PFSK-1 (cell line): Measurements from ENCODE around the gene NRP2.

Source experiments
- TAF1 ChIP-seq: IDR thresholded peaks from 2 replicates; pipeline ENCODE4 v1.6.1; 2012; ENCODE audit warnings: low read length, control low read depth, borderline replicate concordance; ENCODE audit not compliant: insufficient read depth
- TF ChIP-seq, protein P1 (sequence below), 2 experiments: IDR thresholded peaks; 2 replicates each; pipeline versions ENCODE4 v1.6.1 to v1.8.0; 2011 to 2012; ENCODE audit warnings: low read depth in 2 of 2, low read length in 2 of 2, control low read depth in 1 of 2, inconsistent platforms in 1 of 2, mild to moderate bottlenecking in 1 of 2, moderate library complexity in 1 of 2; ENCODE audit not compliant: insufficient read depth in 1 of 2

DNA sequence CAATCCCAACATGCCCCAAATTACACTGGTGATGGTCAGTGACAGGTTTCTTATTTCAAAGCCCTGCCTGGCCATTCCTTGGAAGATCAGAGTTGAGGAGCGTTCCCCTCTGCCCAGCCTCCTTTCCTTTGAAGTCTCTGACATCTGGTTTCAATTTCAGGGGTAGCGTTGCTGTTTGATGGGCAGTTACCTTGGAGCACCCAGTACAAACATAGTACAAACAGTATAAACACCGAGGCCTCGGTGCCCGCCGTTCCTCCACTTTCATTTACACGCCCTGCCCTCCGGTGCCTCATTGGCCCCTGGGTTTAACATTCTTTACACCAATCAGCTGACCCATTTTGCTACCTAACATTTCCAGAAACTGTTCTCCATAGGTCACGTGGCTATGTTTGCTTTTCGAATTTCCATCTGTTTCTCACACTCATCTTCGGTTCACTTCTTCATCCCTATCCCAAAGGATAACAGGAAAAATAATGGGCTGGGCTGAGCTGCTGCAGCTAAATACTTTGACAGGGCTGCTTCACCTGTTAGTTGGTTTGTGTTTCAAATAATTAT is 65.6 kb downstream of the NRP2 start:
- TF ChIP-seq TAF1 = no peak
- TF ChIP-seq, protein P1, sequence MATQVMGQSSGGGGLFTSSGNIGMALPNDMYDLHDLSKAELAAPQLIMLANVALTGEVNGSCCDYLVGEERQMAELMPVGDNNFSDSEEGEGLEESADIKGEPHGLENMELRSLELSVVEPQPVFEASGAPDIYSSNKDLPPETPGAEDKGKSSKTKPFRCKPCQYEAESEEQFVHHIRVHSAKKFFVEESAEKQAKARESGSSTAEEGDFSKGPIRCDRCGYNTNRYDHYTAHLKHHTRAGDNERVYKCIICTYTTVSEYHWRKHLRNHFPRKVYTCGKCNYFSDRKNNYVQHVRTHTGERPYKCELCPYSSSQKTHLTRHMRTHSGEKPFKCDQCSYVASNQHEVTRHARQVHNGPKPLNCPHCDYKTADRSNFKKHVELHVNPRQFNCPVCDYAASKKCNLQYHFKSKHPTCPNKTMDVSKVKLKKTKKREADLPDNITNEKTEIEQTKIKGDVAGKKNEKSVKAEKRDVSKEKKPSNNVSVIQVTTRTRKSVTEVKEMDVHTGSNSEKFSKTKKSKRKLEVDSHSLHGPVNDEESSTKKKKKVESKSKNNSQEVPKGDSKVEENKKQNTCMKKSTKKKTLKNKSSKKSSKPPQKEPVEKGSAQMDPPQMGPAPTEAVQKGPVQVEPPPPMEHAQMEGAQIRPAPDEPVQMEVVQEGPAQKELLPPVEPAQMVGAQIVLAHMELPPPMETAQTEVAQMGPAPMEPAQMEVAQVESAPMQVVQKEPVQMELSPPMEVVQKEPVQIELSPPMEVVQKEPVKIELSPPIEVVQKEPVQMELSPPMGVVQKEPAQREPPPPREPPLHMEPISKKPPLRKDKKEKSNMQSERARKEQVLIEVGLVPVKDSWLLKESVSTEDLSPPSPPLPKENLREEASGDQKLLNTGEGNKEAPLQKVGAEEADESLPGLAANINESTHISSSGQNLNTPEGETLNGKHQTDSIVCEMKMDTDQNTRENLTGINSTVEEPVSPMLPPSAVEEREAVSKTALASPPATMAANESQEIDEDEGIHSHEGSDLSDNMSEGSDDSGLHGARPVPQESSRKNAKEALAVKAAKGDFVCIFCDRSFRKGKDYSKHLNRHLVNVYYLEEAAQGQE (IDR thresholded peaks at IDR 0.05; ENCODE audit: insufficient read depth in 1 of 2, low read depth in 2 of 2, low read length in 2 of 2) = no peak
